Cerebellar cortex (tissue), 1 donor: ENCODE data around the gene UMPS.
A peak's percentile ranks its signal among the peaks of the same experiment; 100 is the strongest.

ENCODE experiments used
- DNase-seq: peaks from one replicate; pipeline ENCODE4 v3.0.0-alpha.2; 2015; ENCODE audit warnings: low spot score

The UMPS gene

DNA sequence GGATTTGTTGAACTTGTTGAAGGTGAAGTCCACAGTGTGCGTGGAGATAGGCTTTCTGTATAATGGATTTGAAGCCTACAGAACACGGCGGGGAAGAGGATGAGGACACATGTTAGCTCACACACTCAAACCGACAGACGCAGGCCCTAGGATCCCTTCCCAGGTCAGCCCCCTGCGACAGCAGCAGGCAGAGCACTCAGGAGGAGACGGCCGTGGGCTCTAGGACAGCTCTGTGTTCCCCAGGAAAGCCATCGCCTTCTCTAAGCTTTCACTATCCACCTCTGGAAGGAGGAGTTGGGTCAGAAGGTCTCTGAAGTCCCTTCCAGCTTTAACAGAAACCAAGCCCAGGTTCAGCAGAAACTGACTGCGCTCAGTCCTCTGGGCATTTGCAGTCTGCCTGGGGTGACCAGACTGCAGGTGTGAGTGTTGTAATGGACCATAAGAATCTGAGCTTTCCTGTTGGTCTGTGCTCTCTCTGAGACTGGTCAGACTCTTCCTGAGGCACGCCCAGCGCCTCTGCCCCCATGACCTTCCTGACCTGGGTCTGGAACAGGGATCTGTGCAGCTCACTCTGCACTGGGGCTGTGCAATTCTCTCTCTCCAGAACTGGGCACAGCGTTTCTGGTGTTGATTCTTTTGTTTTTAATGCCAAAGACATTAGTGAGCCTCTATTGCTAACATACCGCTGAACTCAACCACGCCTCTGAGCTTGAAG lies 33.5 kb downstream of the UMPS start:
- no peak for DNase-seq

- DNase-seq, result peak; percentile 46
Observed at GRCh38 chr3:124764746-124765145, 34.5 kb downstream of the UMPS start.

- DNase-seq, result no peak
Observed at GRCh38 chr3:124765197-124765840, 35.1 kb downstream of the UMPS start.

GRCh38 chr3:124766113-124767095 lies 36.2 kb downstream of the UMPS start:
- no peak for DNase-seq

GRCh38 chr3:124767264-124767663 lies 37.0 kb downstream of the UMPS start:
- DNase-seq, result no peak

GRCh38 chr3:124767691-124768090 lies 37.4 kb downstream of the UMPS start:
- DNase-seq, result no peak

DNA sequence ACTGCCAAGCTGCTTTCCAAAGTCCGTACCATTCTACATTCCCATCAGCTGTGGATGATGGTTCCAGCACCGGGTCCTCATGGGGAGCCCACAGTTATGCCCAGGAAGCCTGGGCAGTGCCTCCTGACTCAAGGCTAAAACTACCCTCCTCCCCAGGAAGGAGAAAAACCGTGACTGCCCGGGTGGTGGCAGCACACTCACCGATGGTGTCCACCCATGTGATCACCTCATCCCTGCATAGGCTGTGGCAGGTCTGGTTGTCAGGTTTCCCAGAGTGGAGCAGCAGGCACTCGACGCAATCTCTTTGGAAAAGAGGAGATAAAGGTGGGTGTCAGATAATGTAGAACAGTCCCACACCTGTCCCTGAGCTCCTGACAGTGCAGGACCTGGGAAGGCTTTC lies 38.6 kb downstream of the UMPS start:
- DNase-seq, result no peak

GRCh38 chr3:124769462-124769861 lies 39.2 kb downstream of the UMPS start:
- DNase-seq, result no peak

DNA sequence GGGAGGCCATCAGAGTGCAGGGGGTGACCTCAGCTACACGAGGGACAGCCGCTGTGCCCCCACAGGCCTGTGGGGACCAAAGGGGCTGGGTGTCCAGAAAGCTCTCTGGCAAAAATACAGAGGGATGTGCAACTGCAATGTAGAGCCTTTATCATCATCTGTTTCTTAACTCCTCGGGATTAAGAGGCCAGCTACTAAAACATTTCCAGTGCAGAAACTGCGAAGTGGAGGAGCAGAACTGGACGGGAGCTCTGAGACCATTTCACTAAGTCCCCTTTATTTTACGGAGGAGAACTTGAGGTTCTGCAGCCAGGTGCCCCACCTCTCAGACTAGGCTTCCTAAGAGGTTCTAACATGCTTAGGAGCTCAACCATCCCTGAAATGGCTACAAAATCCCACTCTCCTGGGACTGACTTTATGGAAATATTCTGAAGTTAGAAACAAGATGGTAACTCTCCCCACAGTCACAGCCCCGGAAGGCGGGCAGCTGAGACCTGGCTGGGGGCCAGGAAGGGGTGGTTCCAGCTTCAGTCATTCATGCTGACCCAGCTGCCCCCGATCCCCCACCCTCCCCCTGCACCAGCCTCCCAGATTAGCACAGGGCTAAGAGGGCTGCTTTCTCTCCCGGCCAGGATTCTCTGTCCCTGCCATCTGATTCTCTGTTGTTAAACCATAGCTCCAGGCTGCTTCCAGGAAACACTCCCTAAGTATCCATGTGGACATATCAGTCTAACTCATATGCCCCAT lies 40.3 kb downstream of the UMPS start:
- DNase-seq, result no peak

DNA sequence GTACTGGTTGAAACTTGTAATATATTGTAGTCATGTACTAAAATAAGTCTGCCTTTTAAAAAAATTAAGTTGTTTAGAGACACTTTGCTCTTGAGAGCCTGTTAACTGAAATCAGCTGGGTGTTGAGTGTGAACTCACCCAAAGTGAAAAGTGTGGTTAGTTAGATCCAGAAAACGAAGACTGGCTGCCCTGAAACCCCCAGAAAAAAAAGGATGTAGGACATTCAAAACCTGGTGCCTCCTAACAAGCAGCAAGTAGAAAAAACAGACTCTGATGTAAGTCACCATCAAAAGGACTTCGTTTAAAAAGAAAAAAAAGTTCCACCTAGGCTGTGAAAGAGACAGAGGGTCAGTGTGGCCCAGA lies 40.8 kb downstream of the UMPS start:
- no peak for DNase-seq

DNA sequence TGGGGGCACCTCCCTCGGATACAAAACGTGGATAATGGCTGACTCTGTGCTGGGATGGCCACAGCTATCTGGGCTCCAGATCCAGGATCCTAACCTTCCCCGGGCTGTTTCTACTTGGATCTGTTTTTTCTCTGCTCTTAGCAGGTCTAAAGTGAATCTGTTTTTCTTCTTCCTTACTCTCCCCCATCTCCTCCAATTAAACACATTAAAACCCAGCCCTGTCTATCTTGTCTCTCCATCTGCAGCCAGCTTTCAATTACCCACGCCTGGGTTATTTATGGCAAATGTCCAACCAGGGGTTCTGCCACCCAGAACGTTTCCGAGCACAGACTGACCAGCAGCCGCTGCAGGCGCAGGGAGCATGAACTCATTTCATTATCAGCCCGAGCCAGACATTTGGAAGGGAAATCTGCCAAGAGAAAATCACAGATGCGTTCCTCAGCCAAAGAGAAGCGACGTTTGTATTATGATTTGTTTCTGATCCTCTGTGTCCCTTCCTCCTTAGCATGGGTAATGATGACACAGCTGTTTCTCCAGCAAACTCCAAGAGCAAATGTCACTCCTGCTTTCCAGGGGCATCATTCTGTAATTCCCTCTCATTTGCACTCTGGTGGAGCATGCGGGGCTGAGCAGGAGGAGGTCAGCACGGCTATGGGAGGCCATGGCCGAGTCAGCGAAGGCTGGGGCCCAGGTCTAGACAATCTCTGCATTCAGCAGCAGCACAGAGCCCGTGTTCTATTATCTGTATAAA lies 42.0 kb downstream of the UMPS start:
- DNase-seq, result peak; percentile 65

DNA sequence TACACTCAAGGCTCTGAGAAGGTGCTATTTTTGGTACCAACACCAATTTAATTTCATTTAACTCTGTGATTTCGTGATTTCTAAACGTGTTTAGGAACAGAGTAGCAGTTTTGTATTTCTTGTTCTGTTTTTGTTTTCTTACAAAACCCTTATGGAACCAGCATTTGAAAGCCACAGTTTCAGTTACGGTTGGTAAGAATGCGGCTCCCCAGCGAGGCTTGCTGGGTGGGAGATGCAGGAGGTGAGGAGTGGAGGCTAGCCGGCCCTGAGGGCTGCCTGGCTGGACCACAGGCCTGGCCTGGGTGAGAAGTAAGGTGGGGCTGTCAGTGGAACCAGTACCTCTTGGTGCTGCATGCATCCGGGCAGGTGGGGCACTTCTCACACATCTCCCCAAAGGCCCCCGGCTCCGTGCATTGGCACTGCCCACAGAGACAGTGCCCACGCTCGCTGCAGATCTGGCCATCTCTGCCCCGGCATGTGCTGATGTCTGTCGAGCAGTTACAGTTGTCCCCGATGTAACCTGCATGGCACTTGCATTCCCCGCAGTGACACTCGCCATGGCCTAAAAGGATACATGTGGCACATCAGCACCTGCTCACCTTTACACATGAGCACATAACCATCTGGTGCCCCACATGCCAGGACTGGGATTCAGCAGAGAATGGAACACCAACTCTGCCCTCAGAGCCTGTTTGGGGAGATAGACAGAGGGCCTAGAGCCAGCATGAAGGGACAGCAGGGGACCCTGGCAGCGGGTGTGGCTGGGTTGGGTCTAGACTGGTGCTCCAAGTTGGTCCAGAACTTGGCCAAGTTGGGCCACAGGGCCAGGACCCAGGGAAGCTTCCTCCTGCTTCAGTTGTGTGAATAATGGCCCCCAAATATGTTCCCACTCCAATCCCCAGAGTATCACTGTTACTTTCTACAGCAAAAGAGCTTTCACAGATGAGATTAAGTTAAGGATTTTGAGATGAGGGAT lies 43.4 kb downstream of the UMPS start:
- DNase-seq, result no peak

DNA sequence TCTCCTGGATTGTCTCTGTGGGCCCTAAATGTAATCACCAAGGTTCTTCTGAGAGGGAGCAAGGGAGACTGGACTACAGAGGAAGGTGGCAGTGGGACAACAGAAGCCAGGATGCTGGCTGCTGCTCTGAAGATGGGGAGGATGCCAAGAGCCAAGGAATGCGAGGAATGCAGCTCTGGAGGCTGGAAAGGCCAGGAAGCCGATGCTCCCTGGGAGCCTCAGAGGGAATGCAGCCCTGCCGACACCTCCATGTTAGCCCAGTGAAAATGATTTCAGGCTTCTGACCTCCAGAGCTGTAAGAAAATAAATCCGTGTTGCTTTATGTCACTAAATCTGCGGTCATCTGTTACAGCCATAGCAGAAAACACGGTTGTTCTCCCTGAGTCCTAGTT lies 44.1 kb downstream of the UMPS start:
- no peak for DNase-seq

GRCh38 chr3:124774841-124775402 lies 44.7 kb downstream of the UMPS start:
- DNase-seq, result no peak

- DNase-seq, result peak; percentile 95
Observed at GRCh38 chr3:124775877-124776276, 45.6 kb downstream of the UMPS start.

GRCh38 chr3:124776856-124777255 lies 46.6 kb downstream of the UMPS start:
- DNase-seq, result no peak

DNA sequence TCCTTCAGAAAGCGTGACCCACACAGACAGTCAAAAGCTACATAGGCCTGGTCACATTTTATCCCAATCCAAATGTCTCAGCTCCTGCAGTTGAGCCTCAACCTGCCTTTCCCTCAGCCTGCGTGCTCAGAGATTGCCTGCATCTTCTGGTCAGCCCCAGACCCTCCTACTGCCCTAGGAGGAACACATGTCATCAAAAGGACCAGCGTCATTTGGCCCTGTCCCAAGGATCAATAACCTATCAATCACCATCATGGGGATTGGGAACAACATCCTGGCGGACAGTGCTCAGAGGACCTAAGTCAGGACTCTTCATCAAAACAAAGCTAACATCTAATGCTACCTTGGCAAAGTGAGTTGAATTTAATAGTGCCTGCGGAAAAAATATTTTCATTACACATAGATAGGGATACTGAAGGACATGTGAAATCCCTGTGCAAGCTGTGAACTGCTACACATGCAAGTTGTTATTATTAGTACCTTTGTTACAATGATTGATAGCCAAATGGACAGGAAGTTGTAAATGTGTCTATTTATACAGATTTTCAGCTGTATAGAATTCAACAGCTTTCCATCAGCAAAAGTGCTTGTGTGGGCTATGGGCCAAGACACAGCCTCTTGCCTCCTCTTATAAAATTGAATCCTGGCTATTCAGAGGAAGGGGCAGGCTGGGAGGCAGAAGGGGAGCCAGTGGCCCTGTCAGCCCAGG lies 47.7 kb downstream of the UMPS start:
- no peak for DNase-seq

- no peak for DNase-seq
Observed at GRCh38 chr3:124779116-124779515, 48.9 kb downstream of the UMPS start.

- DNase-seq, result no peak
Observed at GRCh38 chr3:124779751-124780191, 49.5 kb downstream of the UMPS start.
